ENCODE data around the gene CXCL3. TPM values are rescaled to one million over a fixed set of nuclear protein-coding genes. Genes with fewer than 3 reads are reported as not detected.

CXCL3 gene
- polyA plus RNA-seq, 2 of the 4 experiments (the other 2 are of a cell fraction) = 5.1 to 17.9 TPM

GRCh38 chr4:74073358-74073757 is 34.9 kb upstream of the CXCL3 start:
- H3K4me3 ChIP-seq = no peak overlapping the region
- ATAC-seq (no peak), DNase-seq (ENCODE audit: low read depth in 1 of 2, low spot score in 1 of 2) (no peak), FAIRE-seq (no peak)
- H3K27ac ChIP-seq = no peak overlapping the region
- H3K9me3 ChIP-seq = 0 out of 3 replicates have a peak, but pooled peaks cover 2% of the 10 kb centered on the region
- no peaks in the 10 kb centered on the region for H3K4me1 ChIP-seq
- no peak overlapping the region for H3K4me2 ChIP-seq
- TF ChIP-seq, protein P1, sequence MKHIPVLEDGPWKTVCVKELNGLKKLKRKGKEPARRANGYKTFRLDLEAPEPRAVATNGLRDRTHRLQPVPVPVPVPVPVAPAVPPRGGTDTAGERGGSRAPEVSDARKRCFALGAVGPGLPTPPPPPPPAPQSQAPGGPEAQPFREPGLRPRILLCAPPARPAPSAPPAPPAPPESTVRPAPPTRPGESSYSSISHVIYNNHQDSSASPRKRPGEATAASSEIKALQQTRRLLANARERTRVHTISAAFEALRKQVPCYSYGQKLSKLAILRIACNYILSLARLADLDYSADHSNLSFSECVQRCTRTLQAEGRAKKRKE (CRISPR knock-in tag; IDR thresholded peaks at IDR 0.05; ENCODE audit: low read depth) = no peak
- no peak for TF ChIP-seq RNF2 (IDR thresholded peaks at IDR 0.05; ENCODE audit: borderline replicate concordance, low read depth)
- TF ChIP-seq RCOR1 (IDR thresholded peaks at IDR 0.05; ENCODE audit: low read depth, low read length) = no peak
- no peak for TF ChIP-seq CEBPB (IDR thresholded peaks at IDR 0.05)
- TF ChIP-seq RARB (CRISPR knock-in tag; IDR thresholded peaks at IDR 0.05) = no peak
- TF ChIP-seq HOXB5 (CRISPR knock-in tag; IDR thresholded peaks at IDR 0.05) = no peak
- TF ChIP-seq MAFK (IDR thresholded peaks at IDR 0.05; ENCODE audit: partially characterized antibody) = no peak
- TF ChIP-seq MAZ (IDR thresholded peaks at IDR 0.05; ENCODE audit: borderline replicate concordance, low read depth, low read length) = no peak
- TF ChIP-seq KDM5A (IDR thresholded peaks at IDR 0.05) = no peak
- no peak for TF ChIP-seq REST (IDR thresholded peaks at IDR 0.05)
- TF ChIP-seq ESRRA (IDR thresholded peaks at IDR 0.05; ENCODE audit: borderline replicate concordance, low read length) = no peak
- TF ChIP-seq CBX2 (IDR thresholded peaks at IDR 0.05; ENCODE audit: borderline replicate concordance, low read depth) = no peak
- TF ChIP-seq NR3C1 (IDR thresholded peaks at IDR 0.05) = no peak
- ChIA-PET CTCF (no interaction called here), POLR2A (no interaction called here)

GRCh38 chr4:74072739-74073138 is 34.2 kb upstream of the CXCL3 start:
- no peak overlapping the region for H3K4me2 ChIP-seq
- TF ChIP-seq, protein P2, sequence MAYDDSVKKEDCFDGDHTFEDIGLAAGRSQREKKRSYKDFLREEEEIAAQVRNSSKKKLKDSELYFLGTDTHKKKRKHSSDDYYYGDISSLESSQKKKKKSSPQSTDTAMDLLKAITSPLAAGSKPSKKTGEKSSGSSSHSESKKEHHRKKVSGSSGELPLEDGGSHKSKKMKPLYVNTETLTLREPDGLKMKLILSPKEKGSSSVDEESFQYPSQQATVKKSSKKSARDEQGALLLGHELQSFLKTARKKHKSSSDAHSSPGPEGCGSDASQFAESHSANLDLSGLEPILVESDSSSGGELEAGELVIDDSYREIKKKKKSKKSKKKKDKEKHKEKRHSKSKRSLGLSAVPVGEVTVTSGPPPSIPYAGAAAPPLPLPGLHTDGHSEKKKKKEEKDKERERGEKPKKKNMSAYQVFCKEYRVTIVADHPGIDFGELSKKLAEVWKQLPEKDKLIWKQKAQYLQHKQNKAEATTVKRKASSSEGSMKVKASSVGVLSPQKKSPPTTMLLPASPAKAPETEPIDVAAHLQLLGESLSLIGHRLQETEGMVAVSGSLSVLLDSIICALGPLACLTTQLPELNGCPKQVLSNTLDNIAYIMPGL (CRISPR knock-in tag; IDR thresholded peaks at IDR 0.05; ENCODE audit: borderline replicate concordance) = no peak
- TF ChIP-seq FOSB (CRISPR knock-in tag; IDR thresholded peaks at IDR 0.05) (no peak), POLR2A (IDR thresholded peaks at IDR 0.05; ENCODE audit: low read length) (no peak), FOXS1 (CRISPR knock-in tag; IDR thresholded peaks at IDR 0.05) (no peak), HDAC2 (IDR thresholded peaks at IDR 0.05) (no peak), ZFP36 (IDR thresholded peaks at IDR 0.05; ENCODE audit: borderline replicate concordance, partially characterized antibody) (no peak), TP53 (CRISPR knock-in tag; IDR thresholded peaks at IDR 0.05) (no peak), TFCP2L1 (CRISPR knock-in tag; IDR thresholded peaks at IDR 0.05) (no peak), NR3C1 (IDR thresholded peaks at IDR 0.05) (no peak), MAFK (IDR thresholded peaks at IDR 0.05; ENCODE audit: partially characterized antibody) (no peak)
- TF ChIP-seq, protein P3, sequence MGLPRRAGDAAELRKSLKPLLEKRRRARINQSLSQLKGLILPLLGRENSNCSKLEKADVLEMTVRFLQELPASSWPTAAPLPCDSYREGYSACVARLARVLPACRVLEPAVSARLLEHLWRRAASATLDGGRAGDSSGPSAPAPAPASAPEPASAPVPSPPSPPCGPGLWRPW (IDR thresholded peaks at IDR 0.05) = no peak
- WGBS (ENCODE audit: missing lambda C conversion rate) = 82% methylated on average over 1 of the region's 1 CpG
- DNase-seq (ENCODE audit: low read depth in 1 of 2, low spot score in 1 of 2) = no peak
- no peak for FAIRE-seq
- H3K4me1 ChIP-seq = no peaks in the 10 kb centered on the region
- POLR2A ChIA-PET = no interaction called here
- H3K4me3 ChIP-seq = no peak overlapping the region
- 0 out of 3 replicates have a peak, but pooled peaks cover 2% of the 10 kb centered on the region for H3K9me3 ChIP-seq
- no peak for ATAC-seq
- CTCF ChIA-PET = no interaction called here
- H3K27ac ChIP-seq = no peak overlapping the region
